HG02759 (cell line): ENCODE data around the gene C2orf78.

ENCODE experiments used
- ATAC-seq: cut with Tn5 transposase; IDR thresholded peaks from one replicate; pipeline ENCODE4 v1.9.1; 2021; ENCODE audit warnings: mild to moderate bottlenecking, moderate library complexity; ENCODE audit not compliant: unreplicated experiment

The C2orf78 gene

GRCh38 chr2:73837847-73838585, 54.0 kb downstream of the C2orf78 start:
- no peak for ATAC-seq

GRCh38 chr2:73838889-73839534, 55.0 kb downstream of the C2orf78 start:
- no peak for ATAC-seq

- no peak for ATAC-seq
Observed at GRCh38 chr2:73839653-73840411, 55.8 kb downstream of the C2orf78 start.

GRCh38 chr2:73841912-73842738, 58.1 kb downstream of the C2orf78 start:
- ATAC-seq = no peak

GRCh38 chr2:73842739-73843019, 58.7 kb downstream of the C2orf78 start:
- ATAC-seq = no peak

- ATAC-seq = no peak
Observed at GRCh38 chr2:73844087-73844486, 60.1 kb downstream of the C2orf78 start.

GRCh38 chr2:73850009-73850408, 66.0 kb downstream of the C2orf78 start:
- ATAC-seq = no peak

GRCh38 chr2:73851274-73851673, 67.3 kb downstream of the C2orf78 start:
- ATAC-seq = no peak

GRCh38 chr2:73852020-73852419, 68.0 kb downstream of the C2orf78 start:
- no peak for ATAC-seq

- no peak for ATAC-seq
Observed at GRCh38 chr2:73855526-73855925, 71.5 kb downstream of the C2orf78 start.

GRCh38 chr2:73856214-73856613, 72.2 kb downstream of the C2orf78 start:
- no peak for ATAC-seq

- ATAC-seq = no peak
Observed at GRCh38 chr2:73859721-73860586, 76.0 kb downstream of the C2orf78 start.

GRCh38 chr2:73862987-73863386, 79.0 kb downstream of the C2orf78 start:
- ATAC-seq = no peak
